ENCODE measurements around the gene DUXB. TPM values are rescaled to one million over a fixed set of nuclear protein-coding genes. Genes with fewer than 3 reads are reported as not detected.

DUXB gene
- total and polyA plus RNA-seq, 2 of the 13 experiments (the other 11 are each of a cell fraction or from before 2014, with no cell fraction given): not detected

GRCh38 chr16:75647112-75647491 lies 54.2 kb downstream of the DUXB start:
- no peaks in the 10 kb centered on the region for H3K9me3 ChIP-seq (ENCODE audit: low read length)
- ATAC-seq: peak; percentile 51
- peak overlapping the region; percentile 93 for H3K27ac ChIP-seq (ENCODE audit: extremely low read length, insufficient read depth, low read length)
- no peak overlapping the region for H2AFZ ChIP-seq (ENCODE audit: low read length)
- 4% methylated on average over 18 of the region's 18 CpGs for WGBS (ENCODE audit: low lambda C conversion rate)
- H3K27me3 ChIP-seq (ENCODE audit: control insufficient read depth in 1 of 2, insufficient read depth in 2 of 2, low read length in 2 of 2): no peaks in the 10 kb centered on the region; a peak in 1 of 5 replicates
- intact Hi-C loops (cut with micrococcal nuclease; ENCODE audit: unreplicated experiment) (loop anchor here (5.0 kb wide), 1 partner anchor 80 kb away; the partner anchor contains the start of gene GABARAPL2), in situ Hi-C loops (cut with HindIII; ENCODE audit: extremely low pct_ligation_motif_present, low pct_unique_long_range_greater_than_20kb) (loop anchor here (5.0 kb wide), 1 partner anchor 115 kb away; no protein-coding TSS in a partner anchor)
- POLR2A ChIA-PET: interaction anchor here (0.7 to 2.9 kb wide), 13 partner anchors 9 to 342 kb away, joined by 3 to 28 read pairs (median 5); partner anchors contain the start of genes ADAT1, CFDP1, GABARAPL2 and TMEM231
- DNase-seq (ENCODE audit: low spot score): no peak
- peaks cover 92% of the 10 kb centered on the region for H3K79me2 ChIP-seq (ENCODE audit: insufficient read depth, low read length)
- H3K4me3 ChIP-seq (replicated peaks in 1 of 3; ENCODE audit: insufficient read depth in 1 of 3, low read depth in 2 of 3, low read length in 3 of 3): peak overlapping the region; percentile 82 to 96 (median 93)
- FAIRE-seq: no peak
- H3K9ac ChIP-seq (ENCODE audit: insufficient read depth, low read depth, low read length): peak overlapping the region; percentile 94
- peak overlapping the region; percentile 87 for H3K4me2 ChIP-seq (ENCODE audit: low read depth, low read length)
- TSS peak; percentile 76 for BruUV-seq (replicated peaks)
- H3K36me3 ChIP-seq (replicated peaks in 1 of 2; ENCODE audit: control insufficient read depth in 1 of 2, insufficient read depth in 2 of 2, low read length in 2 of 2): peaks cover 3 to 29% of the 10 kb centered on the region in 2 experiments
- CTCF ChIA-PET (ENCODE audit: low intra/inter-chr PET ratio, low total read pairs): no interaction called here
- peaks cover 55% of the 10 kb centered on the region for H3K4me1 ChIP-seq (ENCODE audit: insufficient read depth, low read length)
- peaks cover 40% of the 10 kb centered on the region for H4K20me1 ChIP-seq (ENCODE audit: insufficient read depth, low read length)
- TF ChIP-seq FOSL1 (CRISPR knock-in tag; IDR thresholded peaks at IDR 0.05; ENCODE audit: borderline replicate concordance) (no peak), ZIK1 (CRISPR knock-in tag; IDR thresholded peaks at IDR 0.05; ENCODE audit: borderline replicate concordance, low read depth) (0 out of 2 replicates have a peak, but pooled peaks have one; percentile 2), ZBTB3 (CRISPR knock-in tag; IDR thresholded peaks at IDR 0.05; ENCODE audit: borderline replicate concordance, low read depth) (0 out of 2 replicates have a peak, but pooled peaks have one; percentile 62), ZNF33B (CRISPR knock-in tag; IDR thresholded peaks at IDR 0.05) (no peak), ZNF775 (CRISPR knock-in tag; IDR thresholded peaks at IDR 0.05; ENCODE audit: borderline replicate concordance) (no peak), DZIP1 (CRISPR knock-in tag; IDR thresholded peaks at IDR 0.05) (peak; percentile 37; the same call in 1 of the 2 replicates), SMAD1 (CRISPR knock-in tag; IDR thresholded peaks at IDR 0.05; ENCODE audit: borderline replicate concordance, low read depth) (0 out of 2 replicates have a peak, but pooled peaks have one; percentile 13), ZNF530 (CRISPR knock-in tag; IDR thresholded peaks at IDR 0.05; ENCODE audit: low read depth) (no peak), STAG1 (CRISPR knock-in tag; IDR thresholded peaks at IDR 0.05) (0 out of 2 replicates have a peak, but pooled peaks have one; percentile 16), ISX (CRISPR knock-in tag; conservative IDR thresholded peaks at IDR 0.05) (0 out of 2 replicates have a peak, but pooled peaks have one; percentile 57), CREM (IDR thresholded peaks at IDR 0.05) (no peak), CREM (CRISPR knock-in tag; IDR thresholded peaks at IDR 0.05) (no peak), NR2F1 (CRISPR knock-in tag; IDR thresholded peaks at IDR 0.05) (0 out of 4 replicates have a peak, but pooled peaks of 1 of the 2 experiments have one; percentile 25), ZNF329 (CRISPR knock-in tag; IDR thresholded peaks at IDR 0.05; ENCODE audit: low read depth) (0 out of 2 replicates have a peak, but pooled peaks have one; percentile 85), AHDC1 (CRISPR knock-in tag; IDR thresholded peaks at IDR 0.05; ENCODE audit: borderline replicate concordance) (no peak)
